DND-41 (cell line): ENCODE data around the gene CGRRF1.

Source experiments
- EZH2 ChIP-seq: IDR thresholded peaks from 3 replicates; pipeline ENCODE4 v1.6.1; 2012; ENCODE audit warnings: borderline replicate concordance, low read depth, mild to moderate bottlenecking, moderate library complexity, low read length, inconsistent platforms; ENCODE audit not compliant: severe bottlenecking
- TF ChIP-seq, protein P1 (sequence below): IDR thresholded peaks from 2 replicates; pipeline ENCODE4 v1.5.1; 2012; ENCODE audit warnings: borderline replicate concordance, low read length, moderate library complexity, mild to moderate bottlenecking; ENCODE audit not compliant: poor library complexity, severe bottlenecking; ENCODE audit errors: extremely low read depth

DNA sequence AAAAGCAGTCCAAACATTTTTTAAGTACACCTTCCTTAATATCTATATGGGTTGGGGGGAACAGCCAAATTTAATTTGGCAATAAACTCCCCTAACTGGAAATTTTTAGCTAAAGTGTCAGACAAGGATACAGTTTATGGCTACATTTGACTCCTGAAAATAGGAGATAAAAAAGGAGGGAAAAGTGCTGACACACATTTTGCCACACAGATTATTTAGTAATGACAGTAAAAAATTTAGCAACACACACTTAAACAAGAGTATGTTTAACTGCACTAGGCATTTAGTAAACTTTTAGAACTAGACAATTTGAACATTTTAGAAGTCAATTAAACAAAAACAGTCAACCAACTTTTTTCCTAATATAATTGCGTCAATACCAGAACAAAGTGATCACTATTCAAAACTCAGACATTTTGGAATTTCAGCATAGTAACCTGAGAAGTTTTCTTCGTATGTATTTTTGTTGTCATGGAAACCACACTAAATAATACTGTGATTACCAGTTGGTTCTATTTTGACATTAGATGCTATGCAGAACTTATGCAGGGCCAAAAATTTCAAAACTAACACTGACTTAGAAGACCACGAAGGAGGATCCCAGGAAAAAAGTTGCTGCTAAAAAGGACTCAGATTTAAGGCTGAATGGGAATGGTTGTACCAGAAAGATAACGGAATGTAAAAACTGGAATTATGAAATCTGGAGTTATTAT lies 34.4 kb upstream of the CGRRF1 start:
- TF ChIP-seq, protein P1, sequence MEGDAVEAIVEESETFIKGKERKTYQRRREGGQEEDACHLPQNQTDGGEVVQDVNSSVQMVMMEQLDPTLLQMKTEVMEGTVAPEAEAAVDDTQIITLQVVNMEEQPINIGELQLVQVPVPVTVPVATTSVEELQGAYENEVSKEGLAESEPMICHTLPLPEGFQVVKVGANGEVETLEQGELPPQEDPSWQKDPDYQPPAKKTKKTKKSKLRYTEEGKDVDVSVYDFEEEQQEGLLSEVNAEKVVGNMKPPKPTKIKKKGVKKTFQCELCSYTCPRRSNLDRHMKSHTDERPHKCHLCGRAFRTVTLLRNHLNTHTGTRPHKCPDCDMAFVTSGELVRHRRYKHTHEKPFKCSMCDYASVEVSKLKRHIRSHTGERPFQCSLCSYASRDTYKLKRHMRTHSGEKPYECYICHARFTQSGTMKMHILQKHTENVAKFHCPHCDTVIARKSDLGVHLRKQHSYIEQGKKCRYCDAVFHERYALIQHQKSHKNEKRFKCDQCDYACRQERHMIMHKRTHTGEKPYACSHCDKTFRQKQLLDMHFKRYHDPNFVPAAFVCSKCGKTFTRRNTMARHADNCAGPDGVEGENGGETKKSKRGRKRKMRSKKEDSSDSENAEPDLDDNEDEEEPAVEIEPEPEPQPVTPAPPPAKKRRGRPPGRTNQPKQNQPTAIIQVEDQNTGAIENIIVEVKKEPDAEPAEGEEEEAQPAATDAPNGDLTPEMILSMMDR = no peak
- TF ChIP-seq EZH2 = no peak
